Uterus (tissue), 4 donors: ENCODE results near the gene PRSS38. TPM values are rescaled to one million over a fixed set of nuclear protein-coding genes. Genes with fewer than 3 reads are reported as not detected.
A peak's percentile ranks its signal among the peaks of the same experiment; 100 is the strongest.

Experiments
- DNase-seq, 2 donors: peaks; one replicate each; pipeline ENCODE4 v3.0.0-alpha.2; 2019 to 2020
- H3K27ac ChIP-seq, 2 donors: fragments of 200-600 bp; sonication (generic); 1 replicate in 1 of 2; 2 replicates in 1 of 2; pipeline ENCODE4 v1.5.1; 2016 to 2018
- H3K27me3 ChIP-seq, 2 donors: fragments of 200-600 bp; sonication (generic); one replicate each; pipeline ENCODE4 v1.5.1; 2018 to 2019; ENCODE audit warnings: control low read depth in 1 of 2
- H3K36me3 ChIP-seq, 2 donors: fragments of 200-600 bp; sonication (generic); one replicate each; pipeline ENCODE4 v1.5.1; 2019; ENCODE audit warnings: control low read depth in 1 of 2
- H3K4me1 ChIP-seq, 2 donors: fragments of 200-600 bp; sonication (generic); one replicate each; pipeline ENCODE4 v1.5.1; 2018 to 2019; ENCODE audit warnings: control low read depth in 1 of 2
- H3K4me3 ChIP-seq, 2 donors: fragments of 200-600 bp; sonication (generic); 1 replicate in 1 of 2; 2 replicates in 1 of 2; pipeline ENCODE4 v1.5.1; 2018 to 2019; ENCODE audit warnings: mild to moderate bottlenecking in 1 of 2
- H3K9me3 ChIP-seq, 2 donors: fragments of 200-600 bp; sonication (generic); one replicate each; pipeline ENCODE4 v1.5.1; 2019; ENCODE audit warnings: control low read depth in 1 of 2
- POLR2A ChIP-seq, 2 donors: fragments of 450-650 bp; IDR thresholded peaks; one replicate each; pipeline ENCODE4 v1.6.1; 2016; ENCODE audit warnings: antibody characterized with exemption in 2 of 2, mild to moderate bottlenecking in 1 of 2, moderate library complexity in 1 of 2
- intact Hi-C: fragments of 100-400 bp; cut with DNase I; formaldehyde crosslinking; loops from one replicate; pipeline ENCODE4 v1.15.1; 2023; ENCODE audit warnings: low total_unique reads
- total RNA-seq, 4 donors: library from RNA; depleted of rRNA in 3 of 4; stranded (reverse); fragments of >200 nt in 3 of 4; gene quantifications; one replicate each; pipeline versions ENCODE4 v1.1.0 to v1.2.4, GENCODE V29; 2014 to 2023
- TF ChIP-seq, protein P1 (sequence below), 4 experiments: fragments of 200-600 bp in 2 of 4; fragments of 450-650 bp in 2 of 4; sonication (generic) in 2 of 4; IDR thresholded peaks; one replicate each; pipeline ENCODE4 v1.5.1; 2016 to 2019; ENCODE audit warnings: antibody characterized with exemption in 4 of 4, mild to moderate bottlenecking in 2 of 4, moderate library complexity in 1 of 4
- donor health status: DM: yes; HTN: yes; CAD: no.

The PRSS38 gene
- total RNA-seq, 4 donors from 2014 or later = not detected

DNA sequence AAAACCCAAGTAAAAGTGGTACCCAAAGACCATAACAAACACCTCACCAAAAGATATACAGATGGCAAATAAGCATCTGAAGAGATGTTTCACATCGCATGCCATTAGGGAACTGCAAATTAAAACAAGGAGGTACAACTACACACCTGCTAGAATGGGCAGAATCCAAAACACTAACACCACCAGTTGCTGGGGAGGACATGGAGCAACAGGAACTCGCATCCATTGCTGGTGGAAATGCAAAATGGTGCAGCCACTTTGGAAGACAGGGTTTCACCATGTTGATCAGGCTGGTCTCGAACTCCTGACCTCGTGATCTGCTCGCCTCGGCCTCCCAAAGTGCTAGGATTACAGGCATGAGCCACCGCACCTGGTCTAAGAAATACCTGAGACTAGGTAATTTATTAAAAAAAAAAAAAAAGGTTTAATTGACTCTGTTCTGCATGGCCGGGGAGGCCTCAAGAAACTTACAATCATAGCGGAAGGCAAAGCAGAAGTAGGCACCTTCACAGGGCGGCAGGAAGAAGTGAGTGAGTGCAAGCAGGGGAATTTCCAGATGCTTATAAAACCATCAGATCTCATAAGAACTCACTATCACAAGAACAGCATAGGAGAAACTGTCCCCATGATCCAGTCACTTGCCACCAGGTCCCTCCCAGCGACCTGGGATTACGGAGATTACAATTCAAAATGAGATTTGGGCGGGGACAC lies 30.2 kb upstream of the PRSS38 start:
- no peak overlapping the region for H3K4me3 ChIP-seq
- H3K27me3 ChIP-seq = no peaks in the 10 kb centered on the region
- intact Hi-C loops = no loop called here
- DNase-seq = no peak
- no peak overlapping the region for H3K27ac ChIP-seq
- no peaks in the 10 kb centered on the region for H3K9me3 ChIP-seq
- TF ChIP-seq POLR2A (IDR thresholded peaks at IDR 0.05) = no peak
- TF ChIP-seq, protein P1, sequence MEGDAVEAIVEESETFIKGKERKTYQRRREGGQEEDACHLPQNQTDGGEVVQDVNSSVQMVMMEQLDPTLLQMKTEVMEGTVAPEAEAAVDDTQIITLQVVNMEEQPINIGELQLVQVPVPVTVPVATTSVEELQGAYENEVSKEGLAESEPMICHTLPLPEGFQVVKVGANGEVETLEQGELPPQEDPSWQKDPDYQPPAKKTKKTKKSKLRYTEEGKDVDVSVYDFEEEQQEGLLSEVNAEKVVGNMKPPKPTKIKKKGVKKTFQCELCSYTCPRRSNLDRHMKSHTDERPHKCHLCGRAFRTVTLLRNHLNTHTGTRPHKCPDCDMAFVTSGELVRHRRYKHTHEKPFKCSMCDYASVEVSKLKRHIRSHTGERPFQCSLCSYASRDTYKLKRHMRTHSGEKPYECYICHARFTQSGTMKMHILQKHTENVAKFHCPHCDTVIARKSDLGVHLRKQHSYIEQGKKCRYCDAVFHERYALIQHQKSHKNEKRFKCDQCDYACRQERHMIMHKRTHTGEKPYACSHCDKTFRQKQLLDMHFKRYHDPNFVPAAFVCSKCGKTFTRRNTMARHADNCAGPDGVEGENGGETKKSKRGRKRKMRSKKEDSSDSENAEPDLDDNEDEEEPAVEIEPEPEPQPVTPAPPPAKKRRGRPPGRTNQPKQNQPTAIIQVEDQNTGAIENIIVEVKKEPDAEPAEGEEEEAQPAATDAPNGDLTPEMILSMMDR (IDR thresholded peaks at IDR 0.05) = no peak
- H3K4me1 ChIP-seq = peaks cover 0 to 13% of the 10 kb centered on the region in 2 donors
- H3K36me3 ChIP-seq = no peaks in the 10 kb centered on the region

DNA sequence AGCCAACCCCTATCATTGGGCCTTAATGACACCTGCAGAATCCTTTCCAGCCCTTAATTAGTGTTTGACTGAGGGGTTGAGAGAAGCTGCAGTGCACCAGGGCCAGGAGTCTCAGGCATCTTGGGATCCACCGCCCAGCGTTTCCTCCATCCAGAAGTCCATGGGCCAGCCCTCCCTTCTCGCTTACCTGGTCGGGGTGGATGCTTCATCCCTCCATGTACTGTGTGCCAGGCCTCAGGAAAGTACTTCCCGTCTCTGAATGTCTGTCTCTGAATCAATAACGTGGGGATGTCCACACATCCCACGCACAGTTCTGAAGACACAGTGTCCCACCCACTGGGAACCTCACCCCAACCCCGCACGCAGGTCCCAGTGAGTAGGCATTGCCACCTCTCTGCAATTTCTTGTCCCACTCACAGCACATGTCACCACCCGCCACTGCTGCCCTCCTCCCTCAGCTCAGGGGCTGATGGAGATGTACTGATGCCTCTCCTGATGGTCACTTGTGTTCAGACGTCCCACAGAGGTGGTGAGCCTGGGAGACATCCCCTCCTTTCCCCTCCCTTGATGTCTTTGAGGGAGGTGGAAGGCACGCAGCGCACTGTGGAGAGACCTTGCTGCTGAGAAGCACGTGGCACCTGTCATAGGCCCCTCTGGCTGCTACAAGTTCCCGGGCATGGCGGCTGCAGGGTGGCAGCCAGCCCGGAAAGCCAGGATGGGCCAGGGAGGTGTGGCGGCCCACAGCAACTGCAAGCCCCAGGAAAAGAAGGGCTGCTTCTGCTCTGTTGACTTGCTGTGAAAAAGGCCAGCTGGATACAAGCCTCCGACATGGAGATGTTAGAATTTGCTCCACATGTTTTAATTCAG lies 29.4 kb upstream of the PRSS38 start:
- intact Hi-C loops = no loop called here
- Histone ChIP-seq H3K9me3 (no peaks in the 10 kb centered on the region), H3K4me1 (peaks cover 0 to 13% of the 10 kb centered on the region in 2 donors), H3K27me3 (no peaks in the 10 kb centered on the region), H3K36me3 (no peaks in the 10 kb centered on the region), H3K4me3 (no peak overlapping the region), H3K27ac (no peak overlapping the region)
- DNase-seq = no peak
- TF ChIP-seq, protein P1 (IDR thresholded peaks at IDR 0.05) = no peak
- TF ChIP-seq POLR2A (IDR thresholded peaks at IDR 0.05) = no peak

GRCh38 chr1:227786673-227787512 lies 28.6 kb upstream of the PRSS38 start:
- Histone ChIP-seq H3K4me3 (peak overlapping the region; percentile 52 to 78), H3K9me3 (no peaks in the 10 kb centered on the region), H3K36me3 (no peaks in the 10 kb centered on the region), H3K27ac (peak overlapping the region; percentile 62 to 90), H3K4me1 (peaks cover 0 to 13% of the 10 kb centered on the region in 2 donors), H3K27me3 (no peaks in the 10 kb centered on the region)
- no peak for DNase-seq
- no peak for TF ChIP-seq POLR2A (IDR thresholded peaks at IDR 0.05)
- TF ChIP-seq, protein P1 (IDR thresholded peaks at IDR 0.05) = no peak
- intact Hi-C loops = no loop called here

GRCh38 chr1:227787513-227788270 lies 27.8 kb upstream of the PRSS38 start:
- no peaks in the 10 kb centered on the region for H3K27me3 ChIP-seq
- no peaks in the 10 kb centered on the region for H3K9me3 ChIP-seq
- peak; percentile 28 to 52 for TF ChIP-seq POLR2A (IDR thresholded peaks at IDR 0.05)
- TF ChIP-seq, protein P1 (IDR thresholded peaks at IDR 0.05) = no peak
- H3K36me3 ChIP-seq = no peaks in the 10 kb centered on the region
- intact Hi-C loops = no loop called here
- DNase-seq = peak; percentile 92 to 95
- H3K4me1 ChIP-seq = peaks cover 0 to 13% of the 10 kb centered on the region in 2 donors
- peak overlapping the region; percentile 64 to 90 for H3K27ac ChIP-seq
- peak overlapping the region; percentile 52 to 78 for H3K4me3 ChIP-seq
